VCaP (cell line): ENCODE data around the gene ETS1.

Source experiments
- H3K27ac ChIP-seq: fragments of 450-650 bp; 2 replicates; pipeline ENCODE4 v1.5.1; 2017
- TF ChIP-seq, protein P1 (sequence below): fragments of 450-650 bp; conservative IDR thresholded peaks from 2 replicates; pipeline ENCODE4 v1.5.1; 2017; ENCODE audit warnings: mild to moderate bottlenecking, moderate library complexity

ETS1 gene

DNA sequence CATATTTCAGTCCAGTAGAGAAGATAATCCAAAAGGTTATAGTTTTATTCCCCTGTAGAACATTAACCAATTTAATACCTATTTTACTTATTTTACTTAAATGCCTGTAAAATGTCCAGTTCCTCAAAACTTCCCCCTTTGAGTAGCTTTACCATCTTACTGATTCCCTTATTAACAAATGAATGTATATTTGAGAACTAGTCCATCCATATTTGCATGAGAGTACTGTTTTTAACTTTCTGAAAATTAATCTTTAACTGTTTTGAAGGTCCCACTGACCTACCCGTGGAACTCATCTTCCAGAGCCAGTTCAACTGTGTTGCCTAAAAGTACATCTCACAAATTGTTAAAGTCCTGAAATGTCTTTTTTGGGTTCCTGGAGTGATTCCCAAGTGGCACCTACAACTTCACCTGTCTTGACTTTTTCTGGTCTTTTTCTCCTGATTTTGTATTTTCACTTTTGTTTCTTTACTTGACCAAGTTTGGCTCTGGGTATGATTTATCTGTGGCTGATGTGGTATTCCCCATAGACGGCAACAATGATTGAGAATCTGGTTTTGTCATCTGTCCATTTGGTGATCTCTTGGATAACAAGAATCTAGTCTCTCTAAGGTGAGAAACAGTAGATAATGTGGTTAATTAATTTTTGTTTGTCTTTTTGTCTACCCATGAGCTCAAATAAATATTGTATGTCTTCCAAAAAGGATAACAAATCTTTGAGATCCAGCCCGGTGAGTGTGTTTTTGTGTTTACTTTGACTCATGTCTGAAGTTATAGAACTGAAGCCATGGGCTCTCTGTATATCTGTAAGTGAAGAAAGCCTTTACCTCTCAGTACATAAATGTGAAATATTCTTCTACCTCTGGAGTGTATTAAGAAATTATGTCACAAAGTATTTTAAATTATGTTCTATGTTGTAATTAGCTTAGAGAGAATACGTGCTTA lies 174.2 kb downstream of the ETS1 start:
- TF ChIP-seq, protein P1, sequence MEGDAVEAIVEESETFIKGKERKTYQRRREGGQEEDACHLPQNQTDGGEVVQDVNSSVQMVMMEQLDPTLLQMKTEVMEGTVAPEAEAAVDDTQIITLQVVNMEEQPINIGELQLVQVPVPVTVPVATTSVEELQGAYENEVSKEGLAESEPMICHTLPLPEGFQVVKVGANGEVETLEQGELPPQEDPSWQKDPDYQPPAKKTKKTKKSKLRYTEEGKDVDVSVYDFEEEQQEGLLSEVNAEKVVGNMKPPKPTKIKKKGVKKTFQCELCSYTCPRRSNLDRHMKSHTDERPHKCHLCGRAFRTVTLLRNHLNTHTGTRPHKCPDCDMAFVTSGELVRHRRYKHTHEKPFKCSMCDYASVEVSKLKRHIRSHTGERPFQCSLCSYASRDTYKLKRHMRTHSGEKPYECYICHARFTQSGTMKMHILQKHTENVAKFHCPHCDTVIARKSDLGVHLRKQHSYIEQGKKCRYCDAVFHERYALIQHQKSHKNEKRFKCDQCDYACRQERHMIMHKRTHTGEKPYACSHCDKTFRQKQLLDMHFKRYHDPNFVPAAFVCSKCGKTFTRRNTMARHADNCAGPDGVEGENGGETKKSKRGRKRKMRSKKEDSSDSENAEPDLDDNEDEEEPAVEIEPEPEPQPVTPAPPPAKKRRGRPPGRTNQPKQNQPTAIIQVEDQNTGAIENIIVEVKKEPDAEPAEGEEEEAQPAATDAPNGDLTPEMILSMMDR: no peak
- no peak overlapping the region for H3K27ac ChIP-seq

- H3K27ac ChIP-seq: no peak overlapping the region
- TF ChIP-seq, protein P1: no peak
Measured at GRCh38 chr11:128411812-128412211, 175.5 kb downstream of the ETS1 start.

GRCh38 chr11:128411150-128411549 lies 176.2 kb downstream of the ETS1 start:
- TF ChIP-seq, protein P1: no peak
- H3K27ac ChIP-seq: no peak overlapping the region

- TF ChIP-seq, protein P1: no peak
- H3K27ac ChIP-seq: no peak overlapping the region
Measured at GRCh38 chr11:128409476-128409875, 177.9 kb downstream of the ETS1 start.
